Measurements from ENCODE around the gene TCOF1. TPM values are rescaled to one million over a fixed set of nuclear protein-coding genes. Genes with fewer than 3 reads are reported as not detected.

Gene TCOF1
- total RNA-seq, 2 donors from 2014 or later, result 23.4 to 47.0 TPM

GRCh38 chr5:150321211-150321610, 36.3 kb upstream of the TCOF1 start:
- DNase-seq (ENCODE audit: low spot score) (no peak), ATAC-seq (ENCODE audit: insufficient number of reproducible peaks, low FRiP score, low read depth) (no peak)
- H3K4me3 ChIP-seq, result no peak overlapping the region
- H3K27me3 ChIP-seq (replicated peaks; ENCODE audit: insufficient read depth), result no peaks in the 10 kb centered on the region
- TF ChIP-seq CTCF (IDR thresholded peaks at IDR 0.05), result no peak
- no peak overlapping the region for H3K27ac ChIP-seq
- no peaks in the 10 kb centered on the region for H3K4me1 ChIP-seq (ENCODE audit: control insufficient read depth in 1 of 2, low read depth in 2 of 2)
- H3K36me3 ChIP-seq, result no peaks in the 10 kb centered on the region
- no peaks in the 10 kb centered on the region for H3K9me3 ChIP-seq

- H3K36me3 ChIP-seq, result no peaks in the 10 kb centered on the region
- no peak for DNase-seq (ENCODE audit: low spot score)
- H3K9me3 ChIP-seq, result no peaks in the 10 kb centered on the region
- ATAC-seq (ENCODE audit: insufficient number of reproducible peaks, low FRiP score, low read depth), result no peak
- no peak for TF ChIP-seq CTCF (IDR thresholded peaks at IDR 0.05)
- H3K4me3 ChIP-seq, result no peak overlapping the region
- H3K27ac ChIP-seq, result no peak overlapping the region
- no peaks in the 10 kb centered on the region for H3K27me3 ChIP-seq (replicated peaks; ENCODE audit: insufficient read depth)
- no peaks in the 10 kb centered on the region for H3K4me1 ChIP-seq (ENCODE audit: control insufficient read depth in 1 of 2, low read depth in 2 of 2)
These were observed 35.7 kb upstream of the TCOF1 start for GRCh38 chr5:150321784-150322183.

GRCh38 chr5:150322202-150322601, 35.3 kb upstream of the TCOF1 start:
- H3K4me1 ChIP-seq (ENCODE audit: control insufficient read depth in 1 of 2, low read depth in 2 of 2), result no peaks in the 10 kb centered on the region
- no peaks in the 10 kb centered on the region for H3K36me3 ChIP-seq
- H3K4me3 ChIP-seq, result no peak overlapping the region
- TF ChIP-seq CTCF (IDR thresholded peaks at IDR 0.05), result no peak
- DNase-seq (ENCODE audit: low spot score) (no peak), ATAC-seq (ENCODE audit: insufficient number of reproducible peaks, low FRiP score, low read depth) (no peak)
- no peaks in the 10 kb centered on the region for H3K27me3 ChIP-seq (replicated peaks; ENCODE audit: insufficient read depth)
- no peaks in the 10 kb centered on the region for H3K9me3 ChIP-seq
- H3K27ac ChIP-seq, result no peak overlapping the region

GRCh38 chr5:150323092-150323491, 34.4 kb upstream of the TCOF1 start:
- no peak for ATAC-seq (ENCODE audit: insufficient number of reproducible peaks, low FRiP score, low read depth)
- DNase-seq (ENCODE audit: low spot score), result no peak
- Histone ChIP-seq H3K27ac (no peak overlapping the region), H3K27me3 (replicated peaks; ENCODE audit: insufficient read depth) (no peaks in the 10 kb centered on the region), H3K36me3 (no peaks in the 10 kb centered on the region), H3K4me3 (no peak overlapping the region), H3K4me1 (ENCODE audit: control insufficient read depth in 1 of 2, low read depth in 2 of 2) (no peaks in the 10 kb centered on the region), H3K9me3 (no peaks in the 10 kb centered on the region)
- no peak for TF ChIP-seq CTCF (IDR thresholded peaks at IDR 0.05)

GRCh38 chr5:150323819-150324218, 33.7 kb upstream of the TCOF1 start:
- no peak for TF ChIP-seq CTCF (IDR thresholded peaks at IDR 0.05)
- H3K36me3 ChIP-seq, result no peaks in the 10 kb centered on the region
- H3K4me1 ChIP-seq (ENCODE audit: control insufficient read depth in 1 of 2, low read depth in 2 of 2), result no peaks in the 10 kb centered on the region
- H3K27me3 ChIP-seq (replicated peaks; ENCODE audit: insufficient read depth), result no peaks in the 10 kb centered on the region
- H3K27ac ChIP-seq, result no peak overlapping the region
- DNase-seq (ENCODE audit: low spot score) (no peak), ATAC-seq (ENCODE audit: insufficient number of reproducible peaks, low FRiP score, low read depth) (no peak)
- H3K9me3 ChIP-seq, result no peaks in the 10 kb centered on the region
- no peak overlapping the region for H3K4me3 ChIP-seq

Measured in thoracic aorta (tissue), 2 donors.